ENCODE data around the gene SMIM11.
"Not testable (repeated sequence)": the region's sequence is repeated elsewhere in the genome, so short reads cannot be mapped to it uniquely, and the experiment has no call there.

Gene SMIM11

DNA sequence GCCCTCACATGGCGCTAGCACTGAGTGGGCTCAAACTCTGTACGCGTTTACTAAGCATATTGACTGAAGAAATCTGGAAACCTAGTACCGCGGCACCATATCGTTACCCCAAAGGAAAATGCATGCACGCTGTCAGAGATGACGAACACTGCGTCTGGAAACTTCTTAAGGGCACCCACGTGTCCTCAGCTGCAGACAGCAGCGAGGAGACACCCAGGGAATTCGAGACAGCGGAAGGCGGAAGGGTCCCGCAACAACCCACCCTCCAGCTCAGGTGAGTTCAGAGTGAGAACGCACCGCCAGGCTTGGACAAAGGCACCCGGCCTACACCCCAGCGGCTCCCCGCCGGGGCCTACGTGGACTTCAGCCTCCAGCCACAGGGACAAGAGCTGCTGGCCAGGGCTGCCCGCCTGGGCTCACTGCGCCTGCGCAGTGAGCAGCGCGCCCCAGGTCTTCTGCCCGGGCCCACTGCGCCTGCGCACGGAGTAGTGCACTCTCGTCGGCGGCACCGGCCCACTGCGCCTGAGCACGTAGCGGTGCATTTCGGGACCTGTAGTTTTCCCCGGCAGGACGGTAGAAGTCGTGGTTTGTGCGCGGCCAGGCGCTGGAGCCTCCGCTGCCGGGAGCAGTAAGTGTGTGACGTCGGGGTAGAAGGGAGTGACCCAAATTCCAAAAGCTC is at the start of gene SMIM11:
TSS of gene SMIM11 (plus strand) at position 568 of the 679 bp plus-strand sequence. CDS start 3,998 bp downstream, outside the sequence.
- DNase-seq (ENCODE audit: extremely low spot score); CTCF ChIA-PET; POLR2A ChIA-PET: not testable (repeated sequence)

DNA sequence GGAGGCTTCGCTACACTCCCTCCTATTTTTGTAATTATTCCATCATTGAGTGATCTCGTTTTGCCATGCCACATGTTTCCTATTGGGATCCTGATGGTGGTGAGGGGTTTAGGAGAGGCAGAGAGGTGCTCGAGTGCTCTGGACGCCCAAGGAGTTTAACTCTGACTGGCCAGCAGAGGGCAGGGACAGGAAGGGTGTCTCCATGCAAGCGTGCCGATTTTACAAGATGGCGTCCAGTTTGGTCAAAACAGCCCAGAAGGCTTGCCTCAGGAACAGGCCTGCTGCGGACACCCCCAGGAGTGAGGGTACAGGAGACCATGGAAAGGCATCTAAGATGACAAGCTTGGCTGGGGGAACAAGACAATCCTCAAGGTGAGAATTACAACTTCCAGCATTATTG is 45.3 kb upstream of the SMIM11 start:
- no peak for DNase-seq (ENCODE audit: extremely low spot score)
- ChIA-PET CTCF (interaction anchor here (10.2 kb wide), 1 partner anchor 17 kb away, joined by 64 read pairs; no protein-coding TSS in a partner anchor), POLR2A (no interaction called here)
- no peak for TF ChIP-seq CTCF (IDR thresholded peaks at IDR 0.05; ENCODE audit: control extremely low read depth, extremely low read depth, low read depth, missing control alignments)

GRCh38 chr21:34331726-34332125 is 43.6 kb upstream of the SMIM11 start:
- ChIA-PET POLR2A (no interaction called here), CTCF (interaction anchor here (1.5 to 10.2 kb wide), 2 partner anchors 15 to 407 kb away, joined by 3 to 64 read pairs; no protein-coding TSS in a partner anchor)
- TF ChIP-seq CTCF (IDR thresholded peaks at IDR 0.05; ENCODE audit: control extremely low read depth, extremely low read depth, low read depth, missing control alignments) = no peak
- DNase-seq (ENCODE audit: extremely low spot score) = no peak

DNA sequence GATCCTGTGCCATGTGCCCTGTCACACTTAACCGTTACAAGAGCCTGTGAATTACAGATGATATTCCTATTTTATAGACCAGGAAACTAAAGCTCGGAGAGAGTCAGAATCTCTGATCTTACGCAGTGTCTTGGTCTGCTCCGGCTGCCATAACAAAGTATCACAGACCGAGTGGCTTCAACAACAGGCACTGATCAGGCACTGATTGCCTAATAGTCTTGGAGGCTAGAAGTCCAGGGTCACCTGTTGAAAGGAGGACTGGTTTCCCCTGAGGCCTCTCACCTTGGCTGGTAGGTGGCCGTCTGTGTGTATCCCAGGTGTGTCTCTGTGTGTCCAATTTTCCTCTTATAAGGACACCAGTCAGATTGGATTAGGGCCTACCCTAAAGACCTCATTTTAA is 43.0 kb upstream of the SMIM11 start:
- no peak for TF ChIP-seq CTCF (IDR thresholded peaks at IDR 0.05; ENCODE audit: control extremely low read depth, extremely low read depth, low read depth, missing control alignments)
- no peak for DNase-seq (ENCODE audit: extremely low spot score)
- POLR2A ChIA-PET = no interaction called here
- CTCF ChIA-PET = interaction anchor here (1.5 to 10.2 kb wide), 2 partner anchors 14 to 408 kb away, joined by 3 to 64 read pairs; no protein-coding TSS in a partner anchor

DNA sequence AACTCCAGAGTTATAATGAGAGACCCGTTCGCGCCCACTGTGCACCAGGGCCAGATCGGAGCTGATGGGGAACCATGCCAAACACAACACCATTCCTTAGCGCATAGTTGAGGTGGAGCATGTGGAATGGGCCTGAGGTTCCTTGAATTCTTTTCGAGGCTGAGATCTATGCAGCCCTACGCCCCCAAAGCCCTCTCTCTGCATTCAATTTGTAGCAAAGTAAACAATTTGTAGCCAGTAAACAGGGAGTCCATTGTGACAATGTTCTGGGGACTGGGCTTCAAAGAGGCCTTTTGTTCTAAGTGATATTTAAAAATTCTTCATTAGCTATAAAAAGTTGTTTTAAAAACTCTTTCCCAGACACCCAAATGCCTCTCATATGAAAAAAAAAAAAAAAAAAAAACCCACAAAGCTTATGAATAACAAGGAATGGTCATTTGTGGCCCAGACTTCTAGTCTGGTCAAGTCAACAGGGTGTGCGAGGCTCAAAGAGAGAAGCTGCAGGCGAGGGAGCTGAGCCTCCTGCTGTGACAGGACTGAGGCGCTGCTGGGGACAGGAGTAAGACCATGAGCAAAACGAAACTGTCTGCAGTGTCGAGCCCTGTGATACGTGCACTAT is 42.1 kb upstream of the SMIM11 start:
- TF ChIP-seq CTCF (IDR thresholded peaks at IDR 0.05; ENCODE audit: control extremely low read depth, extremely low read depth, low read depth, missing control alignments) = no peak
- ChIA-PET POLR2A (no interaction called here), CTCF (interaction anchor here (1.4 to 10.2 kb wide), 2 partner anchors 13 to 430 kb away, joined by 3 to 64 read pairs; no protein-coding TSS in a partner anchor)
- no peak for DNase-seq (ENCODE audit: extremely low spot score)

GRCh38 chr21:34335316-34335715 is 40.0 kb upstream of the SMIM11 start:
- ChIA-PET CTCF (interaction anchor here (1.3 to 10.2 kb wide), 3 partner anchors 11 to 412 kb away, joined by 3 to 64 read pairs (median 7); no protein-coding TSS in a partner anchor), POLR2A (no interaction called here)
- no peak for TF ChIP-seq CTCF (IDR thresholded peaks at IDR 0.05; ENCODE audit: control extremely low read depth, extremely low read depth, low read depth, missing control alignments)
- DNase-seq (ENCODE audit: extremely low spot score) = no peak

- no peak for TF ChIP-seq CTCF (IDR thresholded peaks at IDR 0.05; ENCODE audit: control extremely low read depth, extremely low read depth, low read depth, missing control alignments)
- ChIA-PET CTCF (interaction anchor here (1.5 to 10.2 kb wide), 3 partner anchors 10 to 412 kb away, joined by 3 to 64 read pairs (median 9); no protein-coding TSS in a partner anchor), POLR2A (no interaction called here)
- DNase-seq (ENCODE audit: extremely low spot score) = no peak
Measured at GRCh38 chr21:34336245-34336644, 39.1 kb upstream of the SMIM11 start.

Measured in GM10248 (cell line).